GM19240 (cell line): ENCODE data around the gene NCAPD3.

Source experiments
- DNase-seq: peaks from one replicate; pipeline ENCODE4 v3.0.0; 2011; ENCODE audit warnings: low spot score; ENCODE audit not compliant: insufficient read length

Gene NCAPD3

GRCh38 chr11:134159652-134160051 is 64.1 kb downstream of the NCAPD3 start:
- DNase-seq: no peak

DNA sequence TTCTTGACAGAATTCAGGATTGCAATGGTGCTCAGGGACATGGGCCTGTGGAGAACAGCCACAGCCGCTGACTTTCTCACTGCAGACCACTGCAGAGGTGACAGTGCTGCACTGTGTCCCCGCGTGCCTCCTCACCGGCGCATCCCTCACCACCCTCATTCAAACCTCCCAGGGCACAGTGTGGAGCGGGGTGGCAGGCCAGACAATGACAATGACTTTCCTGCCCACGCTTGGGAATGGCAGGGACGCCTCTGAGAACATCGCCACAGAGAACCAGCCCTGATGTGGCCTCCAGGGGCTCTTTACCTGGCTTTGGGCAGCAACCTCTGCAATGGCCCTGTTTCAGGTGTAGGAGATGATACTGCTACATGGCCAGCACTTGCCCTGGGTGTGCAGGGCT is 65.7 kb downstream of the NCAPD3 start:
- DNase-seq: no peak

- no peak for DNase-seq
Measured at GRCh38 chr11:134157451-134157850, 66.3 kb downstream of the NCAPD3 start.

DNA sequence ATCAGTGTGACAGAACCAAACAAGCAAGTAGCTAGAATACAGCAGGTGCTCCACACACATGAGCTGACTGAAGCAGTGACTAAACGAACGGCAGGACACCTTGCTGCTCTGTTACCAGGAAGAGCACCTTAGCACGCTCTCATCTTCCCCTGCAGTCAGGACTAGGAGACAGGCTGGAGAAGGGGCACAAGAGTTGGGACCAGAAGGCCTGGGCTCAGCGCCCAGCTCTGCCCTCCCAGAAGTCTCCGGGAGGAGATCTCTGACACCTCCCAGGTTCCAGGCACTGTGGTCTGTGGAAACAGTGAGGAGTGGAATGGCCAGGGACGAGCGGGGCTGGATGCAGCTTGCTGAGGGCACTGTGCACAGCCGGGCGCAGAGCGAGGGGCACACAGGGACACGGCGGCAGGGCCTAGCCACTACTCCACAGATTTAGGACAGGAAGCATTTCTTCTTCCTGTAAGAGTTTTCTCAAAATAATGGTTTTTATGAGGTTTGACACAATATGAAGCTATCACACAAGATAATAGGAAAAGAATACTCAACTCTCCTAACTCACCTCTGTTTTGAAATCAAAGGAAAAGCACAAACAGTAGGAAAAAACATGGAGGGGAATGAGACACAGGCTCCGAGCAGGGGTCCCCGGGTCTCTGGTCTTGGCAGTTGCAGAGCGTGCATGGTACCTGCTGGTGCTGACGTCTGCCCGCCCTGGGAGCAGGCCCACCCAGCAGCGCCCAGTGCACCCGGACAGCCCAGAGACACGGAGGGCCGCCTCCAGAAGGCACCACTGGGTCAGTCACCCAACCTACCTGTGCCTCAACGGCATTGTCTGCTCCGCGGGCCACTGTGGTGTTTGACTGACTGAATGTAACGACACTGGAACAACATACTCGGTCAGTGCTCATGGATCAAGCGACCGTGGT is 67.6 kb downstream of the NCAPD3 start:
- no peak for DNase-seq

DNA sequence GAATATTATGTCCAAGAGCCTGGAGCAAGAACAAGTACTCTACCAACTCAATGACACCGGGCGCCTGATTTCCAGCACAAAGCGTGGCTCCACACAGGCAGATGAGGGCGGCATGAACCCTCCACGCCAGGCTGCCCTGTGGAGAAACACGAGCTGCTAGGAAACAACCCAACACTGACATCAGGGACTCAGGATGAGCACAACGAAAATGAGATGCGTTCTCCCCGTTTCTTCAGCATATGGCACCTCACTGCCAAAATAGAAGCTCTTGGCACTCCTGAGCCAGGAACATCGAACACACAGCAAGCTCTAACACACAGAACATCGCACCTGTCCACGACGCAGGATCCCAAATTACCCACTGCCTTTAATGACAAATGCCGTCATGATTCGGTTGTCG is 68.3 kb downstream of the NCAPD3 start:
- DNase-seq: no peak

DNA sequence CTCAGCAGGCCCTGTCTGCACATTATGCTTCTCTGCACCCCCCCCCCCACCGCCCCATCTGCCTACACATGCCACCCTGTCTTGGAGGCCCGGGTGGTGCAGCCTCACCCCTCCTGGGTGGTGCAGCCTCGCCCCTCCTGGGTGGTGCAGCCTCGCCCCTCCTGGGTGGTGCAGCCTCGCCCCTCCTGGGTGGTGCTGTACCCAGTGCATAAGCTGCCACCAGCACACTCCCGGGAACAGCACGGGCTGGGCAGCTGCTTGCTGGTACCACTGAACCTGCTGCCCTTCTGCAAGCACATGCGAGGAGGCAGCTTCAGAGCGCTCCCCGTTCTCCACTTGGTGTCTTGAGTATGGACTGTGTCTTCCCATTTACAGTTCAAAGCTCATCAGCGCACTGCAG is 69.3 kb downstream of the NCAPD3 start:
- no peak for DNase-seq

- DNase-seq: no peak
Measured at GRCh38 chr11:134153147-134153905, 70.4 kb downstream of the NCAPD3 start.

DNA sequence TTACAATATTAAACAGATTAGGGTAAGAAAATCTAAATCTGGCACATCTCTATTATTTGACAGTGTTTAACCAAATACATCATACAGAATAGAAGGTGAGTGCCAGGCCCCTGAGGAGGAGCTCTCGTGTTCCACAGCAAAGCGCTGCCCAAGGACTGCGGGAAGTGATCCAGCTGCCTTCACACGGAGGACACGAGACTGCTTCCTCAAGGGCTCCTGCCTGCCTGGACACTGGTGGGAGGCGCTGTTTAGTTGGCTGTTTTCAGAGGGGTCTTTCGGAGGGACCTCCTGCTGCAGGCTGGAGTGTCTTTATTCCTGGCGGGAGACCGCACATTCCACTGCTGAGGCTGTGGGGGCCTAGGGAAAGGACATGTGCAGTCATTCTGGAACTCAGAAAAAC is 71.1 kb downstream of the NCAPD3 start:
- no peak for DNase-seq

GRCh38 chr11:134151083-134151747 is 72.6 kb downstream of the NCAPD3 start:
- DNase-seq: no peak

DNA sequence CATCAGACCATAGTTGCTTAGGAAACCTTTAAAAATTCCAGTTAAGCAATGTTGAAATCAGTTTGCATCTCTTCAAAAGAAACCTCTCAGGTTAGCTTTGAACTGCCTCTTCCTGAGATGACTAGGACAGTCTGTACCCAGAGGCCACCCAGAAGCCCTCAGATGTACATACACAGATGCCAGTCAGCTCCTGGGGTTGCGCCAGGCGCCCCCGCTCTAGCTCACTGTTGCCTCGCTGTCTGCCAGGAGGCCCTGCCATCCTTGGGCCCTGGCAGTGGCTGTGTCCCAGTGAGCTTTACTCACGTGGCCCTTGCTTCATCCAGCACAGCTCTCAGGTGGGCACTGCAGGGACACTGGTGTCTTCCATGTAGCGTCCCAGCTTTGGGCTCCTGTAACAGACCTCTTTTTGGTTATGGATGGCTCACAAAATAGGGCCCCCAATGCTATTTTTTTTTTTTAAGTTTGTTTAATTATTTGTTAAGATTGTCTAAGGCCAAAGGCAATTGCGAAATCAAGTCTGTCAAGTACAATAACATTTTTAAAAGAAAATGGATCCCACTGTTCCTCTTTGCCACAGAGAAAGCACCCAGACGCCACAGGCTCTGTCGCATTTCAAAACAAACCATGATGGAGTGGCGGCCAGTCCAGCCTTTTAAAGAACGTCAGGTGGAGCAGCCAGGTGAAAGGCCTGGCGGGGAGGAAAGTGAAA is 73.4 kb downstream of the NCAPD3 start:
- DNase-seq: no peak

- no peak for DNase-seq
Measured at GRCh38 chr11:134149371-134149770, 74.4 kb downstream of the NCAPD3 start.

GRCh38 chr11:134146598-134146997 is 77.2 kb downstream of the NCAPD3 start:
- no peak for DNase-seq

- DNase-seq: no peak
Measured at GRCh38 chr11:134145715-134146114, 78.1 kb downstream of the NCAPD3 start.

- DNase-seq: no peak
Measured at GRCh38 chr11:134144744-134145143, 79.0 kb downstream of the NCAPD3 start.

- no peak for DNase-seq
Measured at GRCh38 chr11:134143801-134144200, 80.0 kb downstream of the NCAPD3 start.

GRCh38 chr11:134142536-134142935 is 81.2 kb downstream of the NCAPD3 start:
- no peak for DNase-seq

- no peak for DNase-seq
Measured at GRCh38 chr11:134140961-134141490, 82.7 kb downstream of the NCAPD3 start.

DNA sequence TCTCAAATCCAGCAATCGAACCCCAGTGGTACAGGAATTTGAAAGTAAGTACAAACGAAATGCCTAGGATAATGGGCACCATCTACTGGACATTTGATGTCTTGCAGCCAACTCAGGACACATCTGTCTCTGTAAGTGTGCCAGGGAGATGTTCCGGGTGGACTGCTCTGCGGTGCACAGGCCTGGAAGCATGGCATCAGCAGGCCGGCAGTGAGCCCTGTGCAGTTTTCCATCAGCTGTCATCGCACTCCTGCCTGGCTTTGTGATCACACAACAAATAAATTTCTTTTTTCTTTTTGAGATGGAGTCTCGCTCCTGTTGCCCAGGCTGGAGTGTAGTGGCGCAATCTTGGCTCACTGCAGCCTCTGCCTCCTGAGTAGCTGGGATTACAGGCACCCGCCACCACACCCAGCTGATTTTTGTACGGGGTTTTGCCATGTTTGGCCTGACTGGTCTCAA is 83.9 kb downstream of the NCAPD3 start:
- peak; percentile 35 for DNase-seq

GRCh38 chr11:134139303-134139872 is 84.4 kb downstream of the NCAPD3 start:
- no peak for DNase-seq

- no peak for DNase-seq
Measured at GRCh38 chr11:134138376-134138775, 85.4 kb downstream of the NCAPD3 start.

DNA sequence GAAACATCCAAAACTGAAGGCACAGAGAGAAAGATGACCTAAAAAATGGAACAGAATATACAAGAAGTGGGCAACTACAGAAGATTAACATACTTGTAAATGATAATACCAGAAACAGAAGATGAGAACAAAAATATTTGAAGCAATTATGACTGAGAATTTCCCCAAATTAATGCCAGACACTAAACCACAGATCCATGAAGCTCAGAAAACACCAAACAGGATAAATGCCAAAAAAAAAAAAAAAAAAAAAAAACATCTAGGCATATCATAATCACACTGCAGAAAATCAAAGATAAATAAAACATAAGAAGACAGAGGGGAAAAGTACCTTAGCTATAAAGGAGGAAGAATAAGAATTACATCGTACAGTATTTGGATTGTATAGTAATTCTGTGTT is 89.6 kb downstream of the NCAPD3 start:
- no peak for DNase-seq
